Cardiac muscle cell (in vitro differentiated cells and primary cell): Measurements from ENCODE around the gene TFEC. TPM values are rescaled to one million over a fixed set of nuclear protein-coding genes. Genes with fewer than 3 reads are reported as not detected.

Experiments
- DNase-seq, 2 donors: peaks; one replicate each; pipeline versions ENCODE4 v3.0.0 to v3.0.0-alpha.2; 2010 to 2017; ENCODE audit warnings: low read depth in 1 of 2, low spot score in 1 of 2
- H3K27ac ChIP-seq: fragments of 200-600 bp; sonication (generic); 2 replicates; pipeline ENCODE4 v1.5.1; 2016
- H3K27me3 ChIP-seq: fragments of 200-600 bp; sonication (generic); 2 replicates; pipeline ENCODE4 v1.6.0; 2016; ENCODE audit warnings: control low read depth
- H3K36me3 ChIP-seq: fragments of 200-600 bp; sonication (generic); 2 replicates; pipeline ENCODE4 v1.5.1; 2016; ENCODE audit warnings: control low read depth
- H3K4me1 ChIP-seq: fragments of 200-600 bp; sonication (generic); 2 replicates; pipeline ENCODE4 v1.8.1; 2017; ENCODE audit warnings: low read depth, mild to moderate bottlenecking, mixed run types
- H3K4me3 ChIP-seq: fragments of 200-600 bp; sonication (generic); 2 replicates; pipeline ENCODE4 v1.5.1; 2016; ENCODE audit warnings: mild to moderate bottlenecking
- H3K9me3 ChIP-seq: fragments of 200-600 bp; sonication (generic); 2 replicates; pipeline ENCODE4 v1.5.1; 2017; ENCODE audit warnings: low read depth, mild to moderate bottlenecking, control low read depth
- CTCF ChIP-seq: IDR thresholded peaks from 2 replicates; pipeline ENCODE4 v1.5.1; 2012; ENCODE audit warnings: low read depth, mild to moderate bottlenecking, low read length
- polyA plus RNA-seq: library from polyadenylated mRNA; unstranded; fragments of >200 nt; fragmentation: Nextera tagmentation; extraction: Ambion mirVana; gene quantifications from 2 replicates; pipeline ENCODE4 v1.2.1, GENCODE V29; 2016
- total RNA-seq: library from RNA; depleted of rRNA; stranded (reverse); fragments of >200 nt; gene quantifications from 2 replicates; pipeline ENCODE4 v1.2.3, GENCODE V29; 2016

Gene TFEC
- total and polyA plus RNA-seq, 2 experiments from 2014 or later: not detected

GRCh38 chr7:115910541-115911164, 119.9 kb downstream of the TFEC start:
- Histone ChIP-seq H3K27me3 (no peaks in the 10 kb centered on the region), H3K4me1 (no peaks in the 10 kb centered on the region), H3K27ac (no peak overlapping the region), H3K9me3 (no peaks in the 10 kb centered on the region), H3K36me3 (no peaks in the 10 kb centered on the region), H3K4me3 (no peak overlapping the region)
- peak; percentile 49 to 53 for DNase-seq
- TF ChIP-seq CTCF: peak; percentile 62

GRCh38 chr7:115906731-115907130, 123.8 kb downstream of the TFEC start:
- Histone ChIP-seq H3K9me3 (no peaks in the 10 kb centered on the region), H3K27ac (no peak overlapping the region), H3K36me3 (no peaks in the 10 kb centered on the region), H3K4me3 (no peak overlapping the region), H3K27me3 (no peaks in the 10 kb centered on the region), H3K4me1 (no peaks in the 10 kb centered on the region)
- no peak for TF ChIP-seq CTCF
- no peak for DNase-seq

- Histone ChIP-seq H3K36me3 (no peaks in the 10 kb centered on the region), H3K27me3 (no peaks in the 10 kb centered on the region), H3K27ac (no peak overlapping the region), H3K4me3 (no peak overlapping the region), H3K9me3 (no peaks in the 10 kb centered on the region), H3K4me1 (no peaks in the 10 kb centered on the region)
- no peak for DNase-seq
- TF ChIP-seq CTCF: no peak
Measured at GRCh38 chr7:115889669-115889984, 140.9 kb downstream of the TFEC start.

GRCh38 chr7:115888981-115889668, 141.4 kb downstream of the TFEC start:
- Histone ChIP-seq H3K4me3 (no peak overlapping the region), H3K9me3 (no peaks in the 10 kb centered on the region), H3K27me3 (no peaks in the 10 kb centered on the region), H3K27ac (no peak overlapping the region), H3K4me1 (no peaks in the 10 kb centered on the region), H3K36me3 (no peaks in the 10 kb centered on the region)
- TF ChIP-seq CTCF: no peak
- DNase-seq: no peak

- no peak overlapping the region for H3K4me3 ChIP-seq
- DNase-seq: no peak
- no peak overlapping the region for H3K27ac ChIP-seq
- TF ChIP-seq CTCF: no peak
- no peaks in the 10 kb centered on the region for H3K27me3 ChIP-seq
- H3K9me3 ChIP-seq: no peaks in the 10 kb centered on the region
- H3K36me3 ChIP-seq: no peaks in the 10 kb centered on the region
- no peaks in the 10 kb centered on the region for H3K4me1 ChIP-seq
Measured at GRCh38 chr7:115885550-115885949, 145.0 kb downstream of the TFEC start.

Other genes starting within 250 kb of the TFEC start
- gene TES, start 179.8 kb upstream of the TFEC start, total RNA-seq: 13.4 and 31.3 TPM in 2 replicates
- gene TES, start 179.8 kb upstream of the TFEC start, polyA plus RNA-seq: 17.0 and 29.1 TPM in 2 replicates